Kidney epithelial cell (primary cell): ENCODE measurements around the gene TMEM86A. TPM values are rescaled to one million over a fixed set of nuclear protein-coding genes. Genes with fewer than 3 reads are reported as not detected.

Source experiments
- DNase-seq: peaks from one replicate; pipeline ENCODE4 v3.0.0-alpha.2; 2010; ENCODE audit warnings: low read depth
- H3K27me3 ChIP-seq: 2 replicates; pipeline ENCODE4 v1.6.0; 2011; ENCODE audit warnings: low read length; ENCODE audit not compliant: control insufficient read depth, insufficient read depth
- H3K36me3 ChIP-seq: 2 replicates; pipeline ENCODE4 v1.5.1; 2011; ENCODE audit warnings: low read length; ENCODE audit not compliant: control insufficient read depth, insufficient read depth
- H3K4me3 ChIP-seq: 2 replicates; pipeline ENCODE4 v1.5.1; 2011; ENCODE audit warnings: low read depth, mild to moderate bottlenecking, control low read depth, low read length
- CTCF ChIP-seq: IDR thresholded peaks from 2 replicates; pipeline ENCODE4 v1.5.1; 2011; ENCODE audit warnings: mild to moderate bottlenecking, moderate library complexity, low read length, control low read depth, inconsistent platforms; ENCODE audit not compliant: insufficient read depth, poor library complexity, severe bottlenecking
- total RNA-seq: library from RNA; depleted of rRNA; stranded (reverse); fragments of >200 nt; gene quantifications from 2 replicates; pipeline ENCODE4 v1.2.3, GENCODE V29; 2015

Gene TMEM86A
- total RNA-seq, 1 donor from 2014 or later = 5.0 TPM

GRCh38 chr11:18720091-18720807 is 21.7 kb downstream of the TMEM86A start:
- H3K4me3 ChIP-seq = no peak overlapping the region
- peaks cover 3% of the 10 kb centered on the region for H3K27me3 ChIP-seq
- H3K36me3 ChIP-seq = no peaks in the 10 kb centered on the region
- TF ChIP-seq CTCF = no peak
- no peak for DNase-seq

- Histone ChIP-seq H3K4me3 (peak overlapping the region; percentile 38), H3K36me3 (no peaks in the 10 kb centered on the region), H3K27me3 (peaks cover 3% of the 10 kb centered on the region)
- DNase-seq = no peak
- TF ChIP-seq CTCF = no peak
These were observed 22.4 kb downstream of the TMEM86A start for GRCh38 chr11:18720808-18721560.

GRCh38 chr11:18721561-18722292 is 23.1 kb downstream of the TMEM86A start:
- peak overlapping the region; percentile 38 for H3K4me3 ChIP-seq
- TF ChIP-seq CTCF = peak; percentile 83
- no peaks in the 10 kb centered on the region for H3K36me3 ChIP-seq
- H3K27me3 ChIP-seq = peaks cover 3% of the 10 kb centered on the region
- no peak for DNase-seq

GRCh38 chr11:18722293-18722637 is 23.7 kb downstream of the TMEM86A start:
- H3K4me3 ChIP-seq = no peak overlapping the region
- peaks cover 3% of the 10 kb centered on the region for H3K27me3 ChIP-seq
- no peak for TF ChIP-seq CTCF
- H3K36me3 ChIP-seq = no peaks in the 10 kb centered on the region
- no peak for DNase-seq

GRCh38 chr11:18723991-18724390 is 25.4 kb downstream of the TMEM86A start:
- TF ChIP-seq CTCF = no peak
- Histone ChIP-seq H3K36me3 (no peaks in the 10 kb centered on the region), H3K27me3 (peaks cover 3% of the 10 kb centered on the region), H3K4me3 (no peak overlapping the region)
- DNase-seq = no peak
